ENCODE data around the gene ANKRD40. TPM values are rescaled to one million over a fixed set of nuclear protein-coding genes. Genes with fewer than 3 reads are reported as not detected.

Gene ANKRD40
- total RNA-seq, 1 donor: 59.6 TPM

GRCh38 chr17:50697062-50697461, 10.7 kb downstream of the ANKRD40 start:
- no peak for TF ChIP-seq CTCF (IDR thresholded peaks at IDR 0.05; ENCODE audit: insufficient read depth, low read depth, low read length)
- no peak overlapping the region for H3K4me3 ChIP-seq (ENCODE audit: low read depth, low read length)
- DNase-seq (ENCODE audit: low read depth): no peak

- no peak overlapping the region for H3K4me3 ChIP-seq (ENCODE audit: low read depth, low read length)
- no peak for TF ChIP-seq CTCF (IDR thresholded peaks at IDR 0.05; ENCODE audit: insufficient read depth, low read depth, low read length)
- DNase-seq (ENCODE audit: low read depth): no peak
These were observed 11.3 kb downstream of the ANKRD40 start for GRCh38 chr17:50696365-50696879.

GRCh38 chr17:50693036-50693682, 14.6 kb downstream of the ANKRD40 start:
- DNase-seq (ENCODE audit: low read depth): no peak
- TF ChIP-seq CTCF (IDR thresholded peaks at IDR 0.05; ENCODE audit: insufficient read depth, low read depth, low read length): no peak
- H3K4me3 ChIP-seq (ENCODE audit: low read depth, low read length): no peak overlapping the region

GRCh38 chr17:50692448-50693035, 15.2 kb downstream of the ANKRD40 start:
- H3K4me3 ChIP-seq (ENCODE audit: low read depth, low read length): no peak overlapping the region
- no peak for DNase-seq (ENCODE audit: low read depth)
- no peak for TF ChIP-seq CTCF (IDR thresholded peaks at IDR 0.05; ENCODE audit: insufficient read depth, low read depth, low read length)

GRCh38 chr17:50691550-50692447, 15.9 kb downstream of the ANKRD40 start:
- TF ChIP-seq CTCF (IDR thresholded peaks at IDR 0.05; ENCODE audit: insufficient read depth, low read depth, low read length): no peak
- DNase-seq (ENCODE audit: low read depth): peak; percentile 43
- H3K4me3 ChIP-seq (ENCODE audit: low read depth, low read length): no peak overlapping the region

GRCh38 chr17:50690887-50691549, 16.7 kb downstream of the ANKRD40 start:
- no peak for TF ChIP-seq CTCF (IDR thresholded peaks at IDR 0.05; ENCODE audit: insufficient read depth, low read depth, low read length)
- no peak for DNase-seq (ENCODE audit: low read depth)
- H3K4me3 ChIP-seq (ENCODE audit: low read depth, low read length): no peak overlapping the region
